H1 (cell line): ENCODE data around the gene YPEL2.

Source experiments
- POLR2A ChIP-seq, 2 experiments: IDR thresholded peaks; 1 replicate in 1 of 2; 2 replicates in 1 of 2; pipeline ENCODE4 v1.6.1; 2011; ENCODE audit warnings: low read depth in 2 of 2, low read length in 2 of 2, mild to moderate bottlenecking in 2 of 2; ENCODE audit errors: control extremely low read depth in 1 of 2
- POU5F1 ChIP-seq: IDR thresholded peaks from 2 replicates; pipeline ENCODE4 v1.6.1; 2011; ENCODE audit warnings: low read depth, mild to moderate bottlenecking, low read length, moderate library complexity
- RFX5 ChIP-seq: IDR thresholded peaks from 2 replicates; pipeline ENCODE4 v1.6.1; 2011; ENCODE audit warnings: low read depth, low read length, improper control_type of control experiment, borderline replicate concordance

- no peak for TF ChIP-seq POLR2A (IDR thresholded peaks at IDR 0.05; ENCODE audit: control extremely low read depth in 1 of 2, low read depth in 2 of 2, low read length in 2 of 2)
- TF ChIP-seq RFX5, result no peak
- no peak for TF ChIP-seq POU5F1
Observed at GRCh38 chr17:59433586-59433985, 102.1 kb downstream of the YPEL2 start.
